ENCODE results near the gene OR5M11.
"Not testable (repeated sequence)": the region's sequence is repeated elsewhere in the genome, so short reads cannot be mapped to it uniquely, and the experiment has no call there.

Gene OR5M11

DNA sequence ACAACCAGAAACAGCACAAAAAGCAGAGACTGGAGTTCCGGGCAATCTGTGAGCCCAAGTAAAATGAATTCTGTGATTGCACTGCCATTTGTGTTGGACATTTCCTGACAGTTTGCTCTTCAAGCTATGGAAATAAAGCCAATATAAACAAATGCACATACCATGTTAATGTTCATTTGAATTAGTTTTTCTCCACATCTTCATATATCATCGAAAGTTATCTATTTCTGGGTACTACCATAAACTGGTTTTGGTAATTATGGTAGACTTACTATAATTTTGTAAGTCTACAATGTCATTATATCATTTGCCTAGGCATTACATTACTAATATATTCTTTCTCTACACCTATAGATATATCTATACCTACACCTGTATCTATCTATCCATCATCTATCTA lies at the start of gene OR5M11:
TSS of gene OR5M11 (minus strand) at position 101 of the 400 bp plus-strand sequence. CDS start at position 101, 0 bp downstream.
- no peak for DNase-seq

DNA sequence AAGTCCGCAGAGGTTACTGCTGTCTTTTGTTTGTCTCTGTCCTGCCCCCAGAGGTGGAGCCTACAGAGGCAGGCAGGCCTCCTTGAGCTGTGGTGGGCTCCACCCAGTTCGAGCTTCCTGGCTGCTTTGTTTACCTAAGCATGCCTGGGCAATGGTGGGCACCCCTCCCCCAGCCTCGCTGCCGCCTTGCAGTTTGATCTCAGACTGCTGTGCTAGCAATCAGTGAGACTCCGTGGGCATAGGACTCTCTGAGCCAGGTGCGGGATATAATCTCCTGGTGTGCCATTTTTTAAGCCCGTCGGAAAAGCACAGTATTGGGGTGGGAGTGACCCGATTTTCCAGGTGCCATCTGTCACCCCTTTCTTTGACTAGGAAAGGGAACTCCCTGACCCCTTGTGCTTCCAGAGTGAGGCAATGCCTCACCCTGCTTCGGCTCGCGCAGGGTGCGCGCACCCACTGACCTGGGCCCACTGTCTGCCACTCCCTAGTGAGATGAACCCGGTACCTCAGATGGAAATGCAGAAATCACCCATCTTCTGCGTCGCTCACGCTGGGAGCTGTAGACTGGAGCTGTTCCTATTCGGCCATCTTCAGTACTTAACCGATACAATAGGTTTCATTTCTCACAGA lies 49.1 kb upstream of the OR5M11 start:
- DNase-seq: not testable (repeated sequence)

DNA sequence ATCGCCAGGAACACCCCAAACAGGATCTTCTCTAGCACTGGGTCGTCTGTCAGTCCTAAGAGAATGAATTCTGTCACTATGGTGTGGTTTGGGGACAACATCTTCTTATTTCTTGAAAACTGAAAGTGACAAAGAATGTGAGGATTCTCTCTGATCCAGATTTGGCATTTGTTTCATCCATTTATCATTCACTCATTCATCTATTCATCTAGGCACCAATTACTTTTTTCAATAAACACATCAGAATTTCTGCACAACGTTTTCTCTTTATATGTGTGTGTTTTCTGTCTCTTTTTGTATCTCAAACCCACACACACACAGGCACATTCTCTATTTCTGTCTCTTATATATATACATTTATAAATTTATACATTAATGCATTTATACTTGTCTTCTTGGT lies 34.6 kb upstream of the OR5M11 start, which contains the start of gene OR5M10:
TSS of gene OR5M10 (minus strand) at position 101 of the 400 bp plus-strand sequence. CDS start at position 101, 0 bp downstream.
- no peak for DNase-seq

DNA sequence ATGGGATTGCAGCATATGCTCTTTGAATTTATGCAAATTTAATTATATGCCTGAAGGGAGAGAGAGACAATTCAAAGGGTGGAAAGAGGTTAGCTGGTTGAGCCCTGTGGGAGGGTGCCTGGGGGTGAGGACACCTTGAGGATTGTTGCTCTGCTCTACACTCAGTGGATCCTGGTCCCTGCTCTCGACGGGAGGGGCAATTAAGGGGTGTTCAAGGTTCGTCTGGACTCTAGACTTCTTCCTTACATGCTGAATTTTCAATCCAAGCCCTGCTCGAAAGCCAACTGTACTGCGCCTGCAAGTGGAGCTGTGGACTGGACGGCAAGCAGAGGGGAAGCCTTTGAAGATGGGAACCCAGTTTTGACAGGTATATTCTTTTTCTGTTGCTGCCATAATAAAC lies 15.5 kb upstream of the OR5M11 start:
- DNase-seq: no peak

DNA sequence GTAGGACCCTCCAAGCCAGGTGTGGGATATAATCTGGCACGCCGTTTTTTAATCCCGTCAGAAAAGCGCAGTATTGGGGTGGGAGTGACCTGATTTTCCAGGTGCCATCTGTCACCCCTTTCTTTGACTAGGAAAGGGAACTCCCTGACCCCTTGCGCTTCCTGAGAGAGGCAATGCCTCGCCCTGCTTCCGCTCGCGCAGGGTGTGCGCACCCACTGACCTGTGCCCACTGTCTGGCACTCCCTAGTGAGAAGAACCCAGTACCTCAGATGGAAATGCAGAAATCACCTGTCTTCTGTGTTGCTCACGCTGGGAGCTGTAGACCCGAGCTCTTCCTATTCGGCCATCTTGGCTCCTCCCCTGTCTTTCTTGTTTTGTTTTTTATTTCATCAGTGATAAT lies 11.6 kb upstream of the OR5M11 start:
- not testable (repeated sequence) for DNase-seq

DNA sequence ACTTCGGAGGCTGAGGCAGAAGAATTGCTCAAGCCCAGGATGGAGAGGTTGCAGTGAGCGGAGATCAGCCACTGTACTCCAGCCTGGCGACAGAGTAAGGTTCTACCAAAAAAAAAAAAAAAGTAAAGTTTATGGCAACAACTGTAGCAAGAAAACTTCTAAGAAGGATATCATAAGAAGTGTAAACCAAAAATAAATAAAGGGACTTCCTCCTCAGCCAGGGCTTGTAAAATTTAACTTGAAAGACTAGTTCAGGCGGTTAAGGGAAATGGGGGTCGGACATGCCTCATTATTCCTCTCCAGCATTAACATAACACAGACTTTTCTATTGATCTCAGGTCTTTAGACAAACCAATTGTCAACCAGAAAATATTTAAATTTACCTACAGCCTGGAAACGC lies 2.5 kb upstream of the OR5M11 start:
- DNase-seq: no peak

DNA sequence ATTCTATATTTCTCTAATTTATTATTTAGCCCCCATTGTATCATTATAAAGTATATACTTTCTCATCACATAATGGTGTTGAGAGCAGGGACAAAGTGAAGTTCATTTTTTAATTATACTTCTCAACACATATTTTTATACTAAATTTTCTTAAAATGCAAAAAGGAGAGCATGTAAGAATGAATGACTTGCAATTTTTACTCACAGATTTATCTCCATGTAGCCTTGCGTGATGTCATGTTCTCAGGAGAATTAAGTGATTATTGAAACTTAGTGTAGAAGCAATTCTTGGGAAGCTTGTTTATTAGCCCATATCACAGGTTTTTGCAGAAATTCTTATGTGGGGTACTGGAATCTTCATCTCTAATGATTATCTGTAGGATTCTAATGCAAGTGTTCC lies 682 bp upstream of the OR5M11 start:
- DNase-seq: no peak

DNA sequence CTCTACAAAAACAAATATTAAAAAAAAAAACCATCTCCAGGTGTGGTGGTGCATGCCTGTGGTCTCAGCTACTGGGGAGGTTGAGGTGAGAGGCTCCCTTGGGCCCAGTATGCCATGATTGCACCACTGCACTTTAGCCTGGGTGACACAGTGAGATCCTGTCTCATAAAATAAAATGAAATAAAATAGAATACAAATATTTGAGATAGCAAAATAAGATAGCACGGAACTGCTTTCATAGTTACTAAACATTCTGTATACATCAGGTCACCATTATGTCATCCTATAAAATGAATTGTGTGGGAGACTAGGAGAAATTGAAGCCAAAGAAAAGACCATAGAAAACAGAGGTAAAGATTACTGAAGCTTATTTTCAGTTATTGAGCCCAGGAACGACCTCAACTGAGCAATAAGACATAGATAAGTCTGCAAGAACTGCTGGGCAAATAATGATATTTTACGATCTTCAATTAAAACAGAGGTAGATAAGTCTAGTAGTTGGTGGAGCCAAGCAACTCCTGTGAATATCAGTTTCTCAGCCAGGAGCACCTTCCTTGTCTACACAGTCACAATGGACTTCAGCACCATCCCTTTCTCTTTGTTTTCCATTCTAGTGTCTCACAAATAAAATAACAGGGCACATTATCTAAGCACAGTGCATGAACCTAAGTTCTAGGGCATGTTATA lies 9.9 kb downstream of the OR5M11 start:
- DNase-seq: no peak

DNA sequence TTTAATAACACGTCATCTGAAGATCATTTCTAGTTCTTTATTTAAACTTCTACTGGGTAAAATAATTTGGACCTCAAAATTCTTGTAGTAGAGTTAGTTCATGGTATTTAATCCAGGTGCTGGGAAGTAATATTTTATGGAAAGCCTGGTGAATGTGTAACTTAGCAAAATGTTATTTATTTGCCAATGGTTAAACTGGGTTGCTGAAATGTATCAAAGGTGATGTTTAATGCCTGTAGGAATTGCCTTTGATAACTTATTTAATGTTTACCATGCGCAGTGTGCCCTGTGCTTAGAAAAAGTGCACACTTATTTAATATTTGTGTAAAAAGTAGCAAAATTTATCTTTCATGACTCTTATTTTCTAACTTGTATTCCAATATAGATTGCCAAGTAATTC lies 11.2 kb downstream of the OR5M11 start:
- no peak for DNase-seq

DNA sequence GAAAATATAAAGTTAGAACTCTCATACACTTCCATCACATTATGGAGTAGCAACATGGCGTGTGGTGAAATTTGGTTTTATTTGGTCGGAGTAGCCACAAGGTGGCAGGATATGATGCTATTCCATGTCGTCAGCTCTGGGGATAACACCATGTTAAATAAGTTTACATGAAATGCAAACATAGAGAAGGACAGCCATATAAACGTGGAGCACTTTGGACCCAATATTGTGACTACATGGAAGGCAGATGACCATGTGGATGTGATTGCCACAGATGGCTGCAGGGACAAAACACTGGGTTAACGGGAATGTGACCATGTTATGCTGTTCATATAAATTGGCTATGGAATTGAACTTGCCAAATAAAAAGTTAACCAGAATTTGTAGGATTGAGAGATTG lies 21.0 kb downstream of the OR5M11 start:
- DNase-seq: no peak

DNA sequence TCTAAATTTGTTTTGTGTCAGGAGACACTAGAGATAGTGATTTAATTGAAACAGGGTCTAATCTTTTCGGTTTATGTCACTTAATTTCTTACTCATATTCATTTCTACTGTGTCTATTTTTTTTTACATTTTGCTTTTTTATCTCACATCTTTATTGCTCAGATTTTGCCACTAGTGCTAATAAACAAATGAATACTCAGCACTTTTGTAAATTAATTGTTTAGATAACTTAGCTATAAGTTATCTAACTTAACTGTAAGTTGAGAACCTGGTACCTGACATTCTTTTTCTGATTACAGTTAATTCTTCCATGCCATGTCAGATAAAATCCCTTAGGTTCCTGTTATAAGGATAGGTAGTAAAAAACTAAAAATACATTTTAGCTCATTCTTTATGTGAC lies 29.8 kb downstream of the OR5M11 start:
- no peak for DNase-seq

DNA sequence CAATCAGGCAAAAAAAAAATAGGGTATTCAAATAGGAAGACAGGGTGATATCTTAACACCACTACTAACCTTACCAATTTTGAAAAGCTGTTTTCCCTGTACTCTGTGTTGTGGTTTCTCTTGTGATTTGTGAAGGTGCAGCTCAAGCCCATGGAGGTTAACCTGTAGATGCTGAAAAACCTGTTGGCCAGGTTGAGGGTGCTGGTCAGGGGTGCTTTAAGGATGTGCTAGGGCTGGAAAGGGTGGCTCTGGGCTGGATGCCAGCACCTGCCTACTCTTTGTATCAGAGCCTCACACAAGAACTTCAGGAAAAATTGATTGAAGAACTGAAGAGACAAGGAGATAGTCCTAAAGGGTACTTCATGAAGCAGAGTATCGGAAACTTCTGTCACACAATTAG lies 33.6 kb downstream of the OR5M11 start:
- DNase-seq: no peak

DNA sequence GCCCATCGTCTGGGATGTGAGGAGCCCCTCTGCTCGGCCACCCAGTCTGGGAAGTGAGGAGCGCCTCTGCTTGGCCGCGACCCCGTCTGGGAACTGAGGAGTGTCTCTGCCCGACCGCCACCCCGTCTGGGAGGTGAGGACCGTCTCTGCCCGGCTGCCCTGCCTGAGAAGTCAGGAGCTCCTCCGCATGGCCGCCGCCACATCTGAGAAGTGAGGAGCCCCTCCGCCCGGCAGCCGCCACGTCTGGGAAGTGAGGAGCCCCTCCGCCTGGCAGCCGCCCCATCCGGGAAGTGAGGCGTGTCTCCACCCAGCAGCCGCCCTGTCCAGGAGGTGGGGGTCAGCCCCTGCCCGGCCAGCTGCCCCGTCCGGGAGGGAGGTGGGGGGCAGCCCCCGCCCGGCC lies 46.0 kb downstream of the OR5M11 start:
- no peak for DNase-seq

DNA sequence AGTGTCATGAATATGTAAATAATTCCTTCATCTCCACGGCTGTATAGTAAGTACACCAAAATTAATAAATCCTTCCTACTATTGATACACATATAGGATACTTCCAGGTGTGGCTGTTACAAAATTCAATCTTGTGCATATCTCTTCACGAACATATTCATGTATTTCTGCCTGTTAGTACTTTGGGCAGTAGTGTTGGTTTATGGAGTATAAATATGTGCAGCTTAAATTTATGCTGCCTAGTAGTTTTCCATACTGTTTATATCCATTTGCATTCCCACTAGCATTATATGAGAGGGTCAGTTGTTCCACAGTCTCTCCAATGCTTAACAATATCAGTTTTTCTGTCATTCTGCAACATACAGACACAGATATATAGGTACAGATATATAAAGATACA lies 47.9 kb downstream of the OR5M11 start:
- DNase-seq: no peak
